NB4 (cell line): ENCODE data around the gene ZNF414.

ENCODE experiments used
- CTCF ChIP-seq: IDR thresholded peaks from one replicate; pipeline ENCODE4 v1.5.1; 2012; ENCODE audit warnings: low read depth, low read length
- MAX ChIP-seq: IDR thresholded peaks from 2 replicates; pipeline ENCODE4 v1.6.1; 2011; ENCODE audit warnings: low read depth, low read length
- MYC ChIP-seq: IDR thresholded peaks from 2 replicates; pipeline ENCODE4 v1.6.1; 2011; ENCODE audit warnings: low read depth, low read length
- POLR2A ChIP-seq: IDR thresholded peaks from 2 replicates; pipeline ENCODE4 v1.6.1; 2011; ENCODE audit warnings: mild to moderate bottlenecking; ENCODE audit not compliant: insufficient read length; ENCODE audit errors: extremely low read depth

DNA sequence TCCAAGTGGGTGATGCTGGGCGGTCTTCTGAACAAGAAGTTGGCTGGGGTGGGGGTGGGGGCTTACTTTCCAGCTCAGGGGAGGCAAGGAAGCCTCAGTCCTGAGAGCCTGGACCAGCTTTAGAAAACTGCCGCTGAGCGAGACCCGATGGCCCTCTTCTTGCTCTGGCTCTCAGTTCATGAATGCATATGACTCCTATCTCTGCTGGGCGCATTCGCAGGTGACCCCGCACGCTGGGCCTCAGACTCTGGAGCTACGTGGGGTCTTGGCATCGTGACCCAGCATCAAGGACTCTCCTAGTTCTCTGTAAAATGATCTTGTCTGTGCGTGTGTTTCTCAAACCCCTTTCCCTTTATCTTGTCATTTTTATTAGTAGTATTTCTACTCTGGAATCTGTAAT is 31.3 kb downstream of the ZNF414 start:
- TF ChIP-seq CTCF = no peak
- no peak for TF ChIP-seq POLR2A
- no peak for TF ChIP-seq MAX
- no peak for TF ChIP-seq MYC
